Subcutaneous abdominal adipose tissue (tissue), 5 donors: ENCODE measurements around the gene TPRX1.
"Not testable (repeated sequence)": the region's sequence is repeated elsewhere in the genome, so short reads cannot be mapped to it uniquely, and the experiment has no call there.

Experiments
- H3K27ac ChIP-seq: one replicate; pipeline ENCODE4 v1.7.0; 2013; ENCODE audit warnings: low read depth, mild to moderate bottlenecking, inconsistent platforms, low read length, moderate library complexity
- H3K27me3 ChIP-seq, 5 donors: one replicate each; pipeline ENCODE4 v1.7.0; 2013; ENCODE audit warnings: low read length in 5 of 5, inconsistent platforms in 1 of 5; ENCODE audit not compliant: control insufficient read depth in 5 of 5, insufficient read depth in 4 of 5
- H3K36me3 ChIP-seq, 5 donors: one replicate each; pipeline ENCODE4 v1.7.0; 2013; ENCODE audit warnings: low read length in 5 of 5; ENCODE audit not compliant: control insufficient read depth in 5 of 5, insufficient read depth in 5 of 5
- H3K4me1 ChIP-seq, 5 donors: one replicate each; pipeline ENCODE4 v1.7.0; 2013; ENCODE audit warnings: low read length in 5 of 5, mild to moderate bottlenecking in 3 of 5, moderate library complexity in 1 of 5; ENCODE audit not compliant: control insufficient read depth in 5 of 5, insufficient read depth in 5 of 5
- H3K4me3 ChIP-seq, 5 donors: one replicate each; pipeline ENCODE4 v1.7.0; 2013; ENCODE audit warnings: low read length in 5 of 5, low read depth in 1 of 5
- H3K9ac ChIP-seq, 5 donors: one replicate each; pipeline ENCODE4 v1.7.0; 2013; ENCODE audit warnings: low read length in 5 of 5, mild to moderate bottlenecking in 4 of 5, moderate library complexity in 3 of 5
- H3K9me3 ChIP-seq, 5 donors: one replicate each; pipeline ENCODE4 v1.7.0; 2013; ENCODE audit warnings: low read length in 5 of 5; ENCODE audit not compliant: control insufficient read depth in 5 of 5
- donor health status: healthy.
- donor health status: healthy.
- donor health status: healthy.
- donor health status: healthy.
- donor health status: healthy.

The TPRX1 gene

DNA sequence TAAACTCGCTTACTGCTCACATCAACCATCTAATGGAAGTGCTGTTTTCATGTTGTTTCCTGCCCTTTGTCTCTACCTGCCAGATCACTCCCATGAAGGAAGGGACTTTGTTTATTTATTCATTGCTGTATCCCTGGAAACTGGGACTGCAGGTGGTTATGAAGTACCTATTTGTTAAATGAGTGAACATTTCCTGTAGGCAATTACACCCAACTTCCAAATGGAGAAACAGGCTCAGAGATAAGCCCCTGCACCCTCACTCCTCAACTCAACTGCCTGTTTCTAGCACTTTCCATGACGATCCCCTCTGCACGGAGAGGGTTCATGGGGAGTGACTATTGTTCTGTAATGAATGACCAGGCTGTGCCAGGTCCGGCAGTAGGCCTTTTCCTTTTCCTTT, 27.8 kb downstream of the TPRX1 start:
- Histone ChIP-seq H3K36me3 (peaks cover 0 to 11% (median 8%) of the 10 kb centered on the region in 5 donors), H3K4me3 (no peak overlapping the region), H3K9ac (no peak overlapping the region), H3K4me1 (peaks cover 2 to 46% (median 31%) of the 10 kb centered on the region in 5 donors), H3K27me3 (no peaks in the 10 kb centered on the region), H3K27ac (no peak overlapping the region), H3K9me3 (no peaks in the 10 kb centered on the region)

DNA sequence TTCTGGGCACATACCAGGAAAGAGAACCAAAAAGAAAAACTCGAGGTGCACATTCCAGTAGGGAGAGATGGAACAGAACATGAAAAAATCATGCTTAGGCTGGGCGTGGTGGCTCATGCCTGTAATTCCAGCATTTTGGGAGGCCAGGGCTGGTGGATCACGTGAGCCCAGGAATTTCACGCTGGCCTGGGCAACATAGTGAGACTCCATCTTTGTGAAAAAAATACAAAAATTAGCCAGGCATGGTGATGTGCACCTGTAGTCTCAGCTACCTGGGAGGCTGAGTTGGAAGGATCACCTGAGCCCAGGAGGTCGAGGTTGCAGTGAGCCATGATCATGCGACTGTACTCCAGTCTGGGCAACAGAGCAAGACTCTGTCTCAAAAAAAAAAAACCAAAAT, 33.1 kb downstream of the TPRX1 start:
- H3K27ac ChIP-seq, H3K9me3 ChIP-seq, H3K4me1 ChIP-seq, H3K4me3 ChIP-seq, H3K27me3 ChIP-seq, H3K36me3 ChIP-seq, H3K9ac ChIP-seq: not testable (repeated sequence)

DNA sequence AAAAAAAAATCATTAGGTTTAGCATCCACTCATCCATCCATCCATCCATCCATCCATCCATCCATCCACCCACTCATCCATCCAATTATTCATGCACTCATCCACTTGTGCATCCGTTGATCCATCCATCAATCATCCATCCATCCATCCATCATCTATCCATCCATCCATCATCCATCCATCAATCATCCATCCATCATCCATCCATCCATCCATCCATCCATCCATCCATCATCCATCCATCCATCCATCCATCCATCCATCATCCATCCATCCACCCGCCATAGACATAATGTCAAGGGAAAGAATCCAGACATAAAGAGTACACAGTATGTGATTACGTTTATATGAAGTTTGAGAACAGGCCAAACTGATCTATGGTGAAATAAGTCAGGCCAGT, 34.8 kb downstream of the TPRX1 start:
- Histone ChIP-seq H3K27me3 (no peaks in the 10 kb centered on the region), H3K36me3 (no peaks in the 10 kb centered on the region), H3K27ac (no peak overlapping the region), H3K9me3 (no peaks in the 10 kb centered on the region), H3K4me3 (no peak overlapping the region), H3K4me1 (peaks cover 0 to 3% (median 0%) of the 10 kb centered on the region in 5 donors), H3K9ac (no peak overlapping the region)

DNA sequence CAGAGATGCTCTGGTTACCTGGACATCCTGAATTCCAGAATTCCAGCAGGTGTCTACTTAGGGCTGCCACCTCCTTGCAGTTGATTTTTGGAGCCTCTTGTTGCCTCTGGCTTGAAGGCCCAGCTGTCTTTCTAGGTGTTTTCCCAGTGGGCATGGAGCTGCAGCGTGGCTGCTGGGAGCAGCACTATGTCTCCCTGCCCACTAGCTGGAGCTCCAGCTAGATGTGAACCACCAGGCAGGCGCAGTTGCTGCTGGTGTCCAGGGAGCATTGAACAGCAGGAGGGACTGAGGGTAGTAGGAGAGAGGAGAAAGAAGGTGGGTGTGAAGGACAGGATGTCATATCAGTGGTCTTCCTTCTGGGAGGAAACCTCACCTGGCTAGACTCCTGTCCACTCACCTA, 35.7 kb downstream of the TPRX1 start:
- H3K9ac ChIP-seq: no peak overlapping the region
- H3K4me3 ChIP-seq: no peak overlapping the region
- no peaks in the 10 kb centered on the region for H3K27me3 ChIP-seq
- H3K4me1 ChIP-seq: peaks cover 0 to 7% (median 0%) of the 10 kb centered on the region in 5 donors
- no peaks in the 10 kb centered on the region for H3K36me3 ChIP-seq
- H3K9me3 ChIP-seq: no peaks in the 10 kb centered on the region
- H3K27ac ChIP-seq: no peak overlapping the region

DNA sequence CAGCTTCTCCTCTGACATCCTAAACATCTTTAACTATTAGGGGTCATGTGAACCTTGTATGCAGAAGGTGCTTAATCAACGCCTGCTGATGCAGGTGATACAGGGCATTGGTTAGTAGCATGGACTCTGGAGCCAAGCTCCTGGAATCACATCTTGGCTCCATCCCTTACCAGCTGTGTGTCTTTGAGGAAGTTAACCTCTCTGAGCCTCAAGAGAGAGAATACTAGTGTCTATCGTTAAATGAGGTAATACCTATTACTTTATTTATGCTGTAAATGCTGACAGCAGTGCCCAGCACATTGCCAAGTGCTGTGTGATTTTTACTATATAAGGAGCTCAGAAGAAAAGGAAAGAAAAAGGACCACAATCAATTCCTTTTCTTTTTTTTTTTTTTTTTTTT, 37.0 kb downstream of the TPRX1 start:
- H3K9ac ChIP-seq: no peak overlapping the region
- H3K4me1 ChIP-seq: peaks cover 0 to 15% (median 4%) of the 10 kb centered on the region in 5 donors
- H3K4me3 ChIP-seq: no peak overlapping the region
- no peaks in the 10 kb centered on the region for H3K36me3 ChIP-seq
- H3K27ac ChIP-seq: no peak overlapping the region
- no peaks in the 10 kb centered on the region for H3K27me3 ChIP-seq
- no peaks in the 10 kb centered on the region for H3K9me3 ChIP-seq

DNA sequence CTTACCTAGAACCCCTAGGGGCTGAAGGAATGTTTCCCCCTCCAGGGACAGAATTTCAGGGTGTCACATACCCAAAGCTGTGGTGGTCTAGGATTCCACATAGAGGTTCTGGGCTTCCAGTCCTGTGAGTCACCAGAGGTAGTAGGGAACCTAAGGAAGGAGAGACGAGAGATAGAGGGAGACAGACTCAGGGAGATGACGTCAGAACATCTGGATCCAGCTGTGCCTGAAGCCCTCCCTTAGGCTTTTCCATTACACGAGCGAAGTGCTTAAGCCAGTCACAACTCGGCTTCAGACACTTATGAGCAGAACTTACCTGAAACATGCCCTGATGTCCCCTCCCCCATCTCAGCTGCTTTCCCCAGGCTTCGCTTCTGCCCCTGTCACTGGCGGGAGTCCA, 37.7 kb downstream of the TPRX1 start:
- H3K9ac ChIP-seq: no peak overlapping the region
- H3K4me1 ChIP-seq: peaks cover 0 to 15% (median 4%) of the 10 kb centered on the region in 5 donors

DNA sequence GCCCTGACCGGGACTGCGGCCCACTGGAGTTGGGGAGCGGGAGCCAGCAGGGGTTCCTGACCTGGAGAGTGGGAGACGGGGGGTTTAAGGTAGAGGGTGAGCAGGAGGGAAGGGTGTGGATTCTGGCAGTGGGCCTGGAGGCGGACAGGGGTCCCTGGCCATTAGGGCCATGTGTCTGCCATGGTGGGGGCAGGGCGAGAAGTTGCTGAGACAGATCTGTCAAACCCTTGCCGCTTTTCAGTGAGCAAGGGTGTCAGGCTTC, 38.1 kb downstream of the TPRX1 start:
- Histone ChIP-seq H3K36me3 (no peaks in the 10 kb centered on the region), H3K9me3 (no peaks in the 10 kb centered on the region), H3K4me1 (peaks cover 0 to 15% (median 4%) of the 10 kb centered on the region in 5 donors), H3K4me3 (no peak overlapping the region), H3K9ac (no peak overlapping the region), H3K27me3 (no peaks in the 10 kb centered on the region), H3K27ac (no peak overlapping the region)

More for the DNA sequence above, 37.7 kb downstream of the TPRX1 start:
- no peak overlapping the region for H3K27ac ChIP-seq
- H3K9me3 ChIP-seq: no peaks in the 10 kb centered on the region
- no peaks in the 10 kb centered on the region for H3K36me3 ChIP-seq
- H3K27me3 ChIP-seq: no peaks in the 10 kb centered on the region
- H3K4me3 ChIP-seq: no peak overlapping the region

DNA sequence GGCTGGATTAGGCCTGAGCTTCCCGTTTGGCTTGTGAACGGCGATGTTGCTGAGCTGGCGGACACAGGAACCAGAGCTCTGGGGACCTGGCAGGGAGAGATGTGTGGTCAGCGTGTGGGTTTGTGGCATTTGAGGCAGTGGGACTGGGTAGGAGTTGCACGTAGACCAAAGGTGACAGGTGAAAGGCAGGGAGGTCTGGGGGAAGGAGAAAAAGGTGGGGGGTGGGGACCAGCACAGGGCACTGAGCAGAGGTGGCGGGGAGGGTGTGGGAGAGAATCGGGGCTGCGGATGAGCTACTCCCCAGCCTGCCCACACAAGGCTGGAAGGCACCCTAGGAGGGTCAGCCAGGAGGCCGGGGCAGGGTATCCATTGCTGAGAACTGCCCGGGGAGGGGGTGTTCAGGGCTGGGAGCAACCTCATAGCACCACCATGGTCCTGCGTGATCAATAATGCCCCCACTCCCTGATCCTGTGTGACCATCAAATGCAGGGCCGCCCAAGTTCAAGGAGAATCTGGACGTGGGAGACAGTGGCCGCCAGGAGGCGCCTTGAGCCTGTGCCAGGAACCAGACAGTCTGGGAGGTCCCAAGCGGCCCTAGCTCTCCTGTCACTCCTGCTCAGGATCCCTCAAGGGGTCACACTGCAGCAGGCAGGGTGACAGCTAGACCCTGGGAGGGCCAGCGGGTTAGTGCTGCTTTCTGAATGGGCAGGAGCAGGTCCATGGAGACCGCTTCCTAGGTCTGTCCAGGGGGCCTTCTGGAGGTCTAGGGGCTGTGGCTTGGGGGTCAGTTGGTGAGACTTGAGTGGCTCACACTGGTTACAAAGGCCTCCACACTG, 38.6 kb downstream of the TPRX1 start:
- H3K4me3 ChIP-seq: no peak overlapping the region
- no peak overlapping the region for H3K27ac ChIP-seq
- no peak overlapping the region for H3K9ac ChIP-seq
- no peaks in the 10 kb centered on the region for H3K36me3 ChIP-seq
- H3K9me3 ChIP-seq: no peaks in the 10 kb centered on the region
- peaks cover 0 to 15% (median 4%) of the 10 kb centered on the region in 5 donors for H3K4me1 ChIP-seq
- H3K27me3 ChIP-seq: no peaks in the 10 kb centered on the region

DNA sequence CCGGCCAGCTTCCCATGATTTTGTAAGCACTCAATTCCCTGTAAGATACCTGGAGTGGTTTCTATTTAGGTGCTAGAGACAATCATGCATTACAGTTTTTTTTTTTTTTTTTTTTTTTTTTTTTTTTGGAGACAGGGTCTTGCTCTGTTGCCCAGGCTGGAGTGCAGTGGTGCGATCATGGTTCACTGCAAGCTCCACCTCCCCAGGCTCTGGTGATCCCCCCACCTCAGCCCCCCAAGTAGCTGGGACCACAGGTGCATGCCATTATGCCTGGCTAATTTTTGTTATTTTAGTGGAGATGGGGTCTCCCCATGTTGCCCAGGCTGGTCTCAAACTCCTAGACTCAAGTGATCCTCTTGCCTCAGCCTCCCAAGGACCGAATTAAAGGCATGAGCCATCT, 39.6 kb downstream of the TPRX1 start:
- H3K36me3 ChIP-seq, H3K4me3 ChIP-seq, H3K27ac ChIP-seq, H3K9me3 ChIP-seq, H3K27me3 ChIP-seq, H3K9ac ChIP-seq: not testable (repeated sequence)
- H3K4me1 ChIP-seq: peaks cover 0 to 15% (median 4%) of the 10 kb centered on the region in 5 donors

DNA sequence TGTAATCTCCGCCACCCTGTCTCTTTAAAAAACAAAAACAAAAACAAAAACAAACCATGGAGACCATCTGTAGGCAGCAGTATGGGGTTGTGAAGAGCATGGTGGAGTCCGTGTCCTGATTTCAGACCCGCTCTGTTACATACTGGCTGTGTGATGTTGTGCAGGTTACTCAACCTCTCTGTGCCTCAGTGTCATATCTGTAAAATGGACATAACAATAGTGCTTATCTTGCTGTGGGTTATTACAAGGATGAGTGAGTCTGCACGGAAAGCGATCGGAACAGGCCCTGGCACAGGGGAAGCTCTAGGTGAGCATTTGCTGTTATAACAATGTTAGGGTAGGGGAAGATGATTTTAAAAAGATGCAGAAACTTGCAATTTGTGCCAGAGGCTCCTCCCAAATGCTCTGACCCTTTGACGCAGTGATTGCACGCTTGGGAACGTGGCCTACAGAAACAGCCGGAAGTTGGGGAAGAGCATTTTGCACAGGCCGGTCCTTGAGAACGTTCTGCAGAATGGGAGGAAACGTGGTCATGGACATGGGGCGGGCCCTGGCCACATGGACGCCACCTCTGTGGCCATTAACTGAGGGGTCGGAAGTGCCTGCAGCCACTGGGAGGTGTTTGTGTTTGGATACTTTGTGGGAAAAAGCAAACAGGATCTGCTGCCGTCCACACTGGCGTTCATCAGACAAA, 41.6 kb downstream of the TPRX1 start:
- no peak overlapping the region for H3K27ac ChIP-seq
- H3K4me3 ChIP-seq: no peak overlapping the region
- H3K4me1 ChIP-seq: peaks cover 0 to 15% (median 4%) of the 10 kb centered on the region in 5 donors
- no peak overlapping the region for H3K9ac ChIP-seq
- no peaks in the 10 kb centered on the region for H3K9me3 ChIP-seq
- H3K27me3 ChIP-seq: no peaks in the 10 kb centered on the region
- H3K36me3 ChIP-seq: peaks cover 6 to 15% (median 13%) of the 10 kb centered on the region in 5 donors
